ENCODE data around the gene KIRREL3. TPM values are rescaled to one million over a fixed set of nuclear protein-coding genes. Genes with fewer than 3 reads are reported as not detected.

KIRREL3 gene
- total RNA-seq, 2 experiments from 2014 or later = not detected

DNA sequence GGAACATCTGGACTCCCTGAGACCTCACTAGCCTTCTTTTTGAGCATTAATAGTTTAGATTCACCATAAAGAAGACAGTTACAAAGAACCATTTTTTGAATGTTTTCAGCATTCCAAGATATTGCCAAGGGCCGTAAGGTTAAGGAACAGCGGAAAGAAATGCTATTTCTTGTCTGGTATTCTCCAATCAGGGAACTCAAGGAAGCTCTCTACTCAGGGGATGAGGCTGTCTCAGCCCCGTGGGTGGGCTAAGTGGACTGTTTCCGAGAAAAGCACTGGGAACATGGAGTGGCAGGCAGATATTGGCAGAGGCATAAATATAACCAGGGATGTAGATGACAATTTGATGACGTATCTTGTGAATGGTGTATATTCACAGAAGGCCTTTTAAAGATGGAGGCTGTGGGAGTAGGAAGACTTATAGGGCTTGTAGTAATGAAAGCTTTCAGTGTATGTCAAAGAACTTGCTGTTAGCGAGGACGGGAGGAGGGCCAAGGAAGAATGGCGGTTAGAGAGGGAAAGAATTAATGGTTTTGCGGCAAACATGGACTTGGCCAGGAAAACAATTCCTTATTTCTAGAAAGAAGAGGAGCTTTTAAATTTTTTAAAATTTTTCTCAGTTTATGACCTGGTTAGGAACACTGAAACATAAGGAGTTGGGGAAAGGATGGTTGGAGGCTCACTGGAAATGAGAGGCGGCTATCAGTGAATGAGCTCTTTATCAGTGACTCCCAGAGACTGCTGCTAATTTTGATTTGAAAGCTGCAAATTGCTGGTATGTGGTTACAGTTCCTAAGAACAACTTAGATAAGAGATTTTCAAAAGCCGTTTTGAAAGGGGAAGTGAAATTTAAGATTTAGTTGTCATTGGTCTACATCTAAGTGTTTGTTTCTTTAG is 580.5 kb downstream of the KIRREL3 start:
- no peaks in the 10 kb centered on the region for H3K36me3 ChIP-seq (ENCODE audit: insufficient read depth, low read length)
- no peak overlapping the region for H3K27ac Mint-ChIP-seq
- H3K36me3 Mint-ChIP-seq (ENCODE audit: low read depth) = no peaks in the 10 kb centered on the region
- intact Hi-C loops (cut with DNase I, micrococcal nuclease) = no loop called here
- no peak overlapping the region for H3K4me3 Mint-ChIP-seq
- peaks cover 11% of the 10 kb centered on the region for H3K4me1 ChIP-seq (ENCODE audit: insufficient read depth, low read length)
- no peak overlapping the region for H3K27ac ChIP-seq (ENCODE audit: low read depth in 1 of 2, low read length in 2 of 2)
- ATAC-seq (ENCODE audit: poor library complexity) (no peak), DNase-seq (no peak)
- no peak for TF ChIP-seq CTCF (IDR thresholded peaks at IDR 0.05)
- POLR2A ChIA-PET = no interaction called here
- H3K4me1 Mint-ChIP-seq (ENCODE audit: low read depth) = peaks cover 6% of the 10 kb centered on the region
- no peaks in the 10 kb centered on the region for H3K27me3 Mint-ChIP-seq
- CTCF ChIA-PET = no interaction called here
- no peak overlapping the region for H3K4me3 ChIP-seq (ENCODE audit: low read length)
- no peaks in the 10 kb centered on the region for H3K9me3 ChIP-seq (ENCODE audit: control insufficient read depth in 1 of 2, insufficient read depth in 1 of 2, low read length in 2 of 2)
- H3K9me3 Mint-ChIP-seq = no peaks in the 10 kb centered on the region
- H3K27me3 ChIP-seq (ENCODE audit: control insufficient read depth in 1 of 2, insufficient read depth in 2 of 2, low read length in 2 of 2) = peaks cover 0 to 4% of the 10 kb centered on the region in 2 experiments

DNA sequence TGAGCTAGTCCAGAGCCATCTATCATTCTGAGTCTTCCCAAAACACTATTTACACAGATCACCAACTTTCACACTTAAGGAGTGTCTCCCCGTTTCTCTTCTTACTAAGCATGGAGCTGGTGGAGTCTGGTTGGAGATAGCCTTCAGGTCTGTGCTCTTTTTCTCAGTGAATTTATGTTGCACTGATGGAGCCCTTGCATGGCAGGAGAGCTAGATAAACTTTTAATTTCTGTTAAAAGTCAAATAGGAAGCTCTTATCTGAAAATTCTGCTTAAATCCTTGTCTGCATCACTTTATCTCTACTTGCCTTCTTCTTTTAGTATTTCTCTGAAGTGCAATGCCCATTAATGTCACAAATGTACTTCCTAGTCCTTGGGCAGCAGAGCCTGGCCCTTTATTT is 581.7 kb downstream of the KIRREL3 start:
- Mint-ChIP-seq H3K4me3 (no peak overlapping the region), H3K27ac (no peak overlapping the region), H3K27me3 (no peaks in the 10 kb centered on the region), H3K4me1 (ENCODE audit: low read depth) (peaks cover 6% of the 10 kb centered on the region), H3K9me3 (no peaks in the 10 kb centered on the region), H3K36me3 (ENCODE audit: low read depth) (no peaks in the 10 kb centered on the region)
- ChIA-PET POLR2A (no interaction called here), CTCF (interaction anchor here (1.1 kb wide), 1 partner anchor 62 kb away, joined by 3 read pairs; no protein-coding TSS in a partner anchor)
- Histone ChIP-seq H3K9me3 (ENCODE audit: control insufficient read depth in 1 of 2, insufficient read depth in 1 of 2, low read length in 2 of 2) (no peaks in the 10 kb centered on the region), H3K4me3 (ENCODE audit: low read length) (no peak overlapping the region), H3K36me3 (ENCODE audit: insufficient read depth, low read length) (no peaks in the 10 kb centered on the region), H3K27me3 (ENCODE audit: control insufficient read depth in 1 of 2, insufficient read depth in 2 of 2, low read length in 2 of 2) (peaks cover 0 to 4% of the 10 kb centered on the region in 2 experiments), H3K4me1 (ENCODE audit: insufficient read depth, low read length) (peaks cover 11% of the 10 kb centered on the region), H3K27ac (ENCODE audit: low read depth in 1 of 2, low read length in 2 of 2) (no peak overlapping the region)
- intact Hi-C loops (cut with DNase I, micrococcal nuclease) = no loop called here
- DNase-seq (no peak), ATAC-seq (ENCODE audit: poor library complexity) (no peak)
- no peak for TF ChIP-seq CTCF (IDR thresholded peaks at IDR 0.05)

GRCh38 chr11:126417091-126417862 is 583.3 kb downstream of the KIRREL3 start:
- ChIA-PET CTCF (interaction anchor here (1.5 kb wide), 1 partner anchor 63 kb away, joined by 3 read pairs; no protein-coding TSS in a partner anchor), POLR2A (no interaction called here)

More at GRCh38 chr11:126417091-126417862, 583.3 kb downstream of the KIRREL3 start:
- DNase-seq = no peak
- Histone ChIP-seq H3K4me1 (ENCODE audit: insufficient read depth, low read length) (peaks cover 11% of the 10 kb centered on the region), H3K4me3 (ENCODE audit: low read length) (peak overlapping the region; percentile 43), H3K36me3 (ENCODE audit: insufficient read depth, low read length) (no peaks in the 10 kb centered on the region), H3K27ac (ENCODE audit: low read depth in 1 of 2, low read length in 2 of 2) (no peak overlapping the region), H3K27me3 (ENCODE audit: control insufficient read depth in 1 of 2, insufficient read depth in 2 of 2, low read length in 2 of 2) (peaks cover 0 to 4% of the 10 kb centered on the region in 2 experiments), H3K9me3 (ENCODE audit: control insufficient read depth in 1 of 2, insufficient read depth in 1 of 2, low read length in 2 of 2) (no peaks in the 10 kb centered on the region)
- no peak for ATAC-seq (ENCODE audit: poor library complexity)
- no peak for TF ChIP-seq CTCF (IDR thresholded peaks at IDR 0.05)
- peak overlapping the region; percentile 20 for H3K4me3 Mint-ChIP-seq
- H3K4me1 Mint-ChIP-seq (ENCODE audit: low read depth) = peaks cover 6% of the 10 kb centered on the region
- H3K9me3 Mint-ChIP-seq = no peaks in the 10 kb centered on the region
- no peaks in the 10 kb centered on the region for H3K27me3 Mint-ChIP-seq
- intact Hi-C loops (cut with DNase I, micrococcal nuclease) = no loop called here
- no peaks in the 10 kb centered on the region for H3K36me3 Mint-ChIP-seq (ENCODE audit: low read depth)
- H3K27ac Mint-ChIP-seq = no peak overlapping the region

Measured in CD4-positive, alpha-beta T cell (primary cell).